HEK293T (cell line): ENCODE measurements around the gene AOPEP.

Experiments used
- BHLHE40 ChIP-seq: fragments of 450-650 bp; IDR thresholded peaks from 2 replicates; pipeline ENCODE4 v1.6.1; 2016; ENCODE audit warnings: mild to moderate bottlenecking, moderate library complexity, borderline replicate concordance
- CTBP1 ChIP-seq: fragments of 450-650 bp; IDR thresholded peaks from 2 replicates; pipeline ENCODE4 v1.6.1; 2016; ENCODE audit warnings: borderline replicate concordance
- ELF4 ChIP-seq: fragments of 450-650 bp; IDR thresholded peaks from 2 replicates; pipeline ENCODE4 v1.6.1; 2017; ENCODE audit warnings: antibody characterized with exemption
- FOXA1 ChIP-seq: fragments of 450-650 bp; IDR thresholded peaks from 2 replicates; pipeline ENCODE4 v1.6.1; 2016; ENCODE audit warnings: mild to moderate bottlenecking
- FOXK2 ChIP-seq: fragments of 450-650 bp; IDR thresholded peaks from 2 replicates; pipeline ENCODE4 v1.6.1; 2016; ENCODE audit warnings: mild to moderate bottlenecking
- FOXM1 ChIP-seq: fragments of 450-650 bp; IDR thresholded peaks from 2 replicates; pipeline ENCODE4 v1.6.1; 2017; ENCODE audit warnings: mild to moderate bottlenecking, borderline replicate concordance
- HDGF ChIP-seq: fragments of 450-650 bp; IDR thresholded peaks from 2 replicates; pipeline ENCODE4 v1.6.1; 2017; ENCODE audit warnings: antibody characterized with exemption, borderline replicate concordance
- LEF1 ChIP-seq: fragments of 450-650 bp; IDR thresholded peaks from 2 replicates; pipeline ENCODE4 v1.6.1; 2017; ENCODE audit warnings: mild to moderate bottlenecking, borderline replicate concordance
- NFRKB ChIP-seq: fragments of 450-650 bp; IDR thresholded peaks from 2 replicates; pipeline ENCODE4 v1.6.1; 2016; ENCODE audit warnings: mild to moderate bottlenecking, moderate library complexity
- SP1 ChIP-seq: fragments of 450-650 bp; IDR thresholded peaks from 2 replicates; pipeline ENCODE4 v1.6.1; 2017
- SUZ12 ChIP-seq: fragments of 450-650 bp; IDR thresholded peaks from 2 replicates; pipeline ENCODE4 v1.6.1; 2016; ENCODE audit warnings: mild to moderate bottlenecking

DNA sequence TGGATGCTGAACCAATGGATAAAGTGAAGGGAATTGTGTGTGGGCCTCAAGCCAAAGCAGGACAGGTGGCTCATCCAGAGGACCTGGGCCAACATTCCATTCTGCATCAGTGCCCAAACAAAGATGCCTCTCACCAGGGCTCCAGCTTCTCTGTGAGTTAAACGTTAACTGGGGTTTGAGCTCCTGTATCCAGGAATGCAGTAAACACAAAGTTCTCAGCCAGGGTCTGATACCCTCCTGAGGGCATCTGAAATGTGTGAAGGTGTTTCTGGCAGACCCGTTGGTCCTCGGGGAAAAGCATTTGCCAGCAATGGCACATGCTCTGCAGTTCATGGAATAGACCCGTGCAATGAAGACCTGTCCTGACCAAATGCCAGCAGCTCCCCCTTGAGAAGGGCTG, 33.9 kb upstream of the AOPEP start:
- no peak for TF ChIP-seq FOXM1
- TF ChIP-seq ELF4 = no peak
- no peak for TF ChIP-seq LEF1
- TF ChIP-seq SP1 = no peak
- no peak for TF ChIP-seq FOXK2
- TF ChIP-seq SUZ12 = no peak
- no peak for TF ChIP-seq NFRKB
- no peak for TF ChIP-seq BHLHE40
- no peak for TF ChIP-seq HDGF
- no peak for TF ChIP-seq CTBP1
- TF ChIP-seq FOXA1 = no peak
